ENCODE data around the gene SELENON. TPM values are rescaled to one million over a fixed set of nuclear protein-coding genes. Genes with fewer than 3 reads are reported as not detected.

Gene SELENON
- total RNA-seq, 6 experiments from 2014 or later: 11.9 to 21.8 (median 17.8) TPM

- no peak overlapping the region for H3K4me3 ChIP-seq
- no peaks in the 10 kb centered on the region for H3K9me3 ChIP-seq
- H3K4me1 ChIP-seq: peaks cover 0 to 10% (median 0%) of the 10 kb centered on the region in 4 donors
- no peaks in the 10 kb centered on the region for H3K27me3 ChIP-seq
- ATAC-seq (no peak), DNase-seq (no peak)
- no peak overlapping the region for H3K27ac ChIP-seq
- TF ChIP-seq CTCF (IDR thresholded peaks at IDR 0.05) (no peak), POLR2A (IDR thresholded peaks at IDR 0.05) (no peak)
- H3K36me3 ChIP-seq: no peaks in the 10 kb centered on the region
- 54% methylated on average over 5 of the region's 8 CpGs for WGBS (ENCODE audit: insufficient coverage, low coverage, low lambda C conversion rate, missing lambda C conversion rate)
- intact Hi-C loops (cut with DNase I): loop anchor here (10.0 kb wide), 1 partner anchor 184 kb away; the partner anchor contains the start of gene MAN1C1 (in 2 of the 2)
These were observed 1.2 kb upstream of the SELENON start for GRCh38 chr1:25798666-25799351.

- peaks cover 0 to 10% (median 0%) of the 10 kb centered on the region in 4 donors for H3K4me1 ChIP-seq
- intact Hi-C loops (cut with DNase I): loop anchor here (10.0 kb wide), 1 partner anchor 185 kb away; the partner anchor contains the start of gene MAN1C1 (in 2 of the 2)
- no peaks in the 10 kb centered on the region for H3K36me3 ChIP-seq
- no peaks in the 10 kb centered on the region for H3K9me3 ChIP-seq
- no peaks in the 10 kb centered on the region for H3K27me3 ChIP-seq
- H3K27ac ChIP-seq: peak overlapping the region in 2 of 3 donors; percentile 41 to 58
- WGBS (ENCODE audit: insufficient coverage, low coverage, low lambda C conversion rate, missing lambda C conversion rate): 20% methylated on average over 1 of the region's 12 CpGs
- TF ChIP-seq POLR2A (IDR thresholded peaks at IDR 0.05): no peak
- TF ChIP-seq CTCF (IDR thresholded peaks at IDR 0.05): no peak
- ATAC-seq (no peak), DNase-seq (no peak)
- peak overlapping the region; percentile 34 to 61 (median 47) for H3K4me3 ChIP-seq
These were observed 550 bp upstream of the SELENON start for GRCh38 chr1:25799352-25799934.

GRCh38 chr1:25800703-25801377 is 847 bp downstream of the SELENON start:
- H3K4me1 ChIP-seq: peaks cover 0 to 10% (median 0%) of the 10 kb centered on the region in 4 donors
- H3K27me3 ChIP-seq: no peaks in the 10 kb centered on the region
- peak in 3 of 4 donors; percentile 2 to 10 (median 6) for ATAC-seq
- H3K36me3 ChIP-seq: no peaks in the 10 kb centered on the region
- H3K9me3 ChIP-seq: no peaks in the 10 kb centered on the region
- TF ChIP-seq POLR2A (IDR thresholded peaks at IDR 0.05): no peak
- no peak for TF ChIP-seq CTCF (IDR thresholded peaks at IDR 0.05)
- DNase-seq: peak in 1 of 3 donors; percentile 48
- 16% methylated on average over 4 of the region's 15 CpGs for WGBS (ENCODE audit: insufficient coverage, low coverage, low lambda C conversion rate, missing lambda C conversion rate)
- H3K4me3 ChIP-seq: peak overlapping the region; percentile 43 to 61 (median 48)
- intact Hi-C loops (cut with DNase I): no loop called here
- no peak overlapping the region for H3K27ac ChIP-seq

GRCh38 chr1:25802915-25803314 is 2.9 kb downstream of the SELENON start:
- H3K36me3 ChIP-seq: no peaks in the 10 kb centered on the region
- ATAC-seq (no peak), DNase-seq (no peak)
- no peaks in the 10 kb centered on the region for H3K9me3 ChIP-seq
- no peaks in the 10 kb centered on the region for H3K27me3 ChIP-seq
- TF ChIP-seq POLR2A (IDR thresholded peaks at IDR 0.05) (no peak), CTCF (IDR thresholded peaks at IDR 0.05) (no peak)
- no peak overlapping the region for H3K27ac ChIP-seq
- H3K4me3 ChIP-seq: no peak overlapping the region
- 70% methylated on average over 5 of the region's 6 CpGs for WGBS (ENCODE audit: insufficient coverage, low coverage, low lambda C conversion rate, missing lambda C conversion rate)
- intact Hi-C loops (cut with DNase I): no loop called here
- peaks cover 0 to 4% (median 0%) of the 10 kb centered on the region in 4 donors for H3K4me1 ChIP-seq
